ENCODE results near the gene GNAO1.

GNAO1 gene

DNA sequence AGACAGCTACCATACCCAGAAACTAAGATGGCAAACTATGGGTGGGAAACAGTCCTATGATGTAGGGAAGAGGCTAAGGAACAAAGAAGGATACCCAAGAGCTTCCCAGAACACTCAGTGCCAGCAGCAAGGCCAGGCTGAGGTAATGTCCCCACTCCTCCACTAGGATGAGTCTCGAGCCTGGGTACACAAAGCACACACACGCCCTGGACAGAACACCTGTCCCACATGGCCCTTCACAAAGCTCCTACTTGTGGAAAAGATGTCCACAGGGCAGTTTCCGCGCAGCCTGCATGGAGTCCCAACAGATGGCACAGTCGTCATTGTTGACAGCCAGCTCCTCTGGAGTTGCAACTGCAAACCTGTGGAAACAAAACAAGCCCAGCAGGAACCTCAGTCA, 210.2 kb downstream of the GNAO1 start:
- H2AFZ ChIP-seq (ENCODE audit: low read length): no peak overlapping the region
- no peaks in the 10 kb centered on the region for H3K27me3 ChIP-seq (replicated peaks; ENCODE audit: insufficient read depth, low read length)
- DNase-seq: no peak
- no peaks in the 10 kb centered on the region for H3K9me2 ChIP-seq (replicated peaks; ENCODE audit: insufficient read depth, low read length)
- H3K36me3 ChIP-seq (replicated peaks; ENCODE audit: insufficient read depth, low read length): no peaks in the 10 kb centered on the region; the same call in 1 of the 2 replicates
- H3K9ac ChIP-seq (ENCODE audit: low read length): no peak overlapping the region
- TF ChIP-seq, protein P1, sequence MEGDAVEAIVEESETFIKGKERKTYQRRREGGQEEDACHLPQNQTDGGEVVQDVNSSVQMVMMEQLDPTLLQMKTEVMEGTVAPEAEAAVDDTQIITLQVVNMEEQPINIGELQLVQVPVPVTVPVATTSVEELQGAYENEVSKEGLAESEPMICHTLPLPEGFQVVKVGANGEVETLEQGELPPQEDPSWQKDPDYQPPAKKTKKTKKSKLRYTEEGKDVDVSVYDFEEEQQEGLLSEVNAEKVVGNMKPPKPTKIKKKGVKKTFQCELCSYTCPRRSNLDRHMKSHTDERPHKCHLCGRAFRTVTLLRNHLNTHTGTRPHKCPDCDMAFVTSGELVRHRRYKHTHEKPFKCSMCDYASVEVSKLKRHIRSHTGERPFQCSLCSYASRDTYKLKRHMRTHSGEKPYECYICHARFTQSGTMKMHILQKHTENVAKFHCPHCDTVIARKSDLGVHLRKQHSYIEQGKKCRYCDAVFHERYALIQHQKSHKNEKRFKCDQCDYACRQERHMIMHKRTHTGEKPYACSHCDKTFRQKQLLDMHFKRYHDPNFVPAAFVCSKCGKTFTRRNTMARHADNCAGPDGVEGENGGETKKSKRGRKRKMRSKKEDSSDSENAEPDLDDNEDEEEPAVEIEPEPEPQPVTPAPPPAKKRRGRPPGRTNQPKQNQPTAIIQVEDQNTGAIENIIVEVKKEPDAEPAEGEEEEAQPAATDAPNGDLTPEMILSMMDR (IDR thresholded peaks at IDR 0.05; ENCODE audit: low read length): peak; percentile 31
- TF ChIP-seq EZH2phosphoT487 (IDR thresholded peaks at IDR 0.05; ENCODE audit: low read length) (no peak), EZH2 (optimal IDR thresholded peaks at IDR 0.05; ENCODE audit: low read depth, low read length) (no peak)
- no peak overlapping the region for H3K4me2 ChIP-seq (ENCODE audit: low read depth, low read length)
- no peak overlapping the region for H3K4me3 ChIP-seq (ENCODE audit: low read length)
- no peaks in the 10 kb centered on the region for H3K79me2 ChIP-seq (ENCODE audit: low read length)
- H3F3A ChIP-seq (ENCODE audit: insufficient read depth, low read length): no peaks in the 10 kb centered on the region
- H3K27ac ChIP-seq (ENCODE audit: low read length): no peak overlapping the region
- H3K9me3 ChIP-seq (replicated peaks; ENCODE audit: insufficient read depth, low read length): no peaks in the 10 kb centered on the region
- no peaks in the 10 kb centered on the region for H3K4me1 ChIP-seq (ENCODE audit: low read length)
- H4K20me1 ChIP-seq (ENCODE audit: insufficient read depth, low read length): no peaks in the 10 kb centered on the region

DNA sequence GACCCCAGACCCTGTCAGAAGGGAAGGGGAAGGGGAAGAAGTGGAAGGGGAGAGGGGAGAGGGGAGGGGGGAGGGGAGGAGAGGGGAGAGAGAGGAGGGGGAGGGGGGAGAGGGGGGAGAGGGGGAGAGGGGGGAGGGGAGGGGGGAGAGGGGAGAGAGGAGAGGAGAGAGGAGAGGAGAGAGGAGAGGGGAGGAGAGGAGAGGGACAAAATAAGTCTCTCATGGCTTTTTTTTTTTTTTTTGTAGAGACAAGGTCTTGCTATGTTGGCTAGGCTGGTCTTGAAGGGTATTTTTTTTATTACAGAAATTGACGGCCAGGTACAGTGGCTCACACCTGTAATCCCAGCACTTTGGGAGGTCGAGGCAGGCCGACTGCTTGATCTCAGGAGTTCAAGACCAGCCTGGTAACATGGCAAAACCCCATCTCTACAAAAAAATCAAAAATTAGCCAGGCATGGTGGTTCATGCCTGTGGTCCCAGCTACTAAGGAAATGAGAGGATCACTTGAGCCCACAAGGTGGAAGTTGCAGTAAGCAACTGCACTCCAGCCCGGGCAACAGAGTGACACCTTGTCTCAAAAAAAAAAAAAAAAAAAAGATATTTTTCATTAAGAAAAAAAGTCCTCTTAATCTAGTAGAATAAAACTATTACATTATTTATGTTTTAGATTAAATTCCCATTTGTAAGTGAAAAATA, 214.8 kb downstream of the GNAO1 start:
- no peaks in the 10 kb centered on the region for H3K4me1 ChIP-seq (ENCODE audit: low read length)
- TF ChIP-seq EZH2 (optimal IDR thresholded peaks at IDR 0.05; ENCODE audit: low read depth, low read length) (no peak), EZH2phosphoT487 (IDR thresholded peaks at IDR 0.05; ENCODE audit: low read length) (no peak)
- TF ChIP-seq, protein P1 (IDR thresholded peaks at IDR 0.05; ENCODE audit: low read length): no peak
- H3K27ac ChIP-seq (ENCODE audit: low read length): no peak overlapping the region
- no peaks in the 10 kb centered on the region for H3K27me3 ChIP-seq (replicated peaks; ENCODE audit: insufficient read depth, low read length)
- peaks cover 7% of the 10 kb centered on the region; the same call in 1 of the 2 replicates for H3K36me3 ChIP-seq (replicated peaks; ENCODE audit: insufficient read depth, low read length)
- no peaks in the 10 kb centered on the region for H3K79me2 ChIP-seq (ENCODE audit: low read length)
- H3F3A ChIP-seq (ENCODE audit: insufficient read depth, low read length): no peaks in the 10 kb centered on the region
- no peak overlapping the region for H3K4me2 ChIP-seq (ENCODE audit: low read depth, low read length)
- H3K4me3 ChIP-seq (ENCODE audit: low read length): no peak overlapping the region
- no peak for DNase-seq
- no peaks in the 10 kb centered on the region for H3K9me3 ChIP-seq (replicated peaks; ENCODE audit: insufficient read depth, low read length)
- H3K9me2 ChIP-seq (replicated peaks; ENCODE audit: insufficient read depth, low read length): no peaks in the 10 kb centered on the region
- H4K20me1 ChIP-seq (ENCODE audit: insufficient read depth, low read length): no peaks in the 10 kb centered on the region
- no peak overlapping the region for H3K9ac ChIP-seq (ENCODE audit: low read length)
- H2AFZ ChIP-seq (ENCODE audit: low read length): no peak overlapping the region

Data from MM.1S (cell line).